ENCODE measurements around the gene PLEKHB1.
"Not testable (repeated sequence)": the region's sequence is repeated elsewhere in the genome, so short reads cannot be mapped to it uniquely, and the experiment has no call there.

The PLEKHB1 gene

GRCh38 chr11:73667891-73668290, 21.5 kb downstream of the PLEKHB1 start:
- no peak overlapping the region for H3K4me2 ChIP-seq (ENCODE audit: low read depth, low read length, poor library complexity, severe bottlenecking)
- H3K4me3 ChIP-seq (ENCODE audit: insufficient read depth, low read length, poor library complexity, severe bottlenecking): no peak overlapping the region
- H3K9ac ChIP-seq (ENCODE audit: low read length): no peak overlapping the region
- no peaks in the 10 kb centered on the region for H3K36me3 ChIP-seq (ENCODE audit: low read length)
- no peaks in the 10 kb centered on the region for H4K20me1 ChIP-seq (ENCODE audit: low read depth, low read length)
- H3K79me2 ChIP-seq (ENCODE audit: insufficient read depth, low read length): no peaks in the 10 kb centered on the region
- no peak overlapping the region for H2AFZ ChIP-seq (ENCODE audit: low read depth, low read length, severe bottlenecking)
- no peaks in the 10 kb centered on the region for H3K9me3 ChIP-seq (ENCODE audit: insufficient read depth, low read length)
- no peak overlapping the region for H3K27ac ChIP-seq (ENCODE audit: low read depth, low read length)
- no peak for TF ChIP-seq CTCF (IDR thresholded peaks at IDR 0.05; ENCODE audit: insufficient read depth, low read length, poor library complexity, severe bottlenecking)
- no peak for TF ChIP-seq EZH2phosphoT487 (conservative IDR thresholded peaks at IDR 0.05; ENCODE audit: low read length)
- H3K9me2 ChIP-seq (replicated peaks; ENCODE audit: insufficient read depth, low read length): no peaks in the 10 kb centered on the region
- H3K27me3 ChIP-seq (ENCODE audit: low read length): no peaks in the 10 kb centered on the region
- H3F3A ChIP-seq (ENCODE audit: insufficient read depth): no peaks in the 10 kb centered on the region

- Histone ChIP-seq H3K4me3 (ENCODE audit: insufficient read depth, low read length, poor library complexity, severe bottlenecking) (no peak overlapping the region), H3K36me3 (ENCODE audit: low read length) (no peaks in the 10 kb centered on the region), H4K20me1 (ENCODE audit: low read depth, low read length) (no peaks in the 10 kb centered on the region), H3K9ac (ENCODE audit: low read length) (no peak overlapping the region), H3K9me2 (replicated peaks; ENCODE audit: insufficient read depth, low read length) (no peaks in the 10 kb centered on the region), H2AFZ (ENCODE audit: low read depth, low read length, severe bottlenecking) (no peak overlapping the region), H3K27me3 (ENCODE audit: low read length) (no peaks in the 10 kb centered on the region), H3K27ac (ENCODE audit: low read depth, low read length) (no peak overlapping the region), H3K79me2 (ENCODE audit: insufficient read depth, low read length) (no peaks in the 10 kb centered on the region), H3K9me3 (ENCODE audit: insufficient read depth, low read length) (no peaks in the 10 kb centered on the region), H3K4me2 (ENCODE audit: low read depth, low read length, poor library complexity, severe bottlenecking) (no peak overlapping the region), H3F3A (ENCODE audit: insufficient read depth) (no peaks in the 10 kb centered on the region)
- TF ChIP-seq CTCF (IDR thresholded peaks at IDR 0.05; ENCODE audit: insufficient read depth, low read length, poor library complexity, severe bottlenecking): no peak
- TF ChIP-seq EZH2phosphoT487 (conservative IDR thresholded peaks at IDR 0.05; ENCODE audit: low read length): no peak
Observed at GRCh38 chr11:73670808-73671207, 24.4 kb downstream of the PLEKHB1 start.

GRCh38 chr11:73671701-73672100, 25.3 kb downstream of the PLEKHB1 start:
- H3F3A ChIP-seq (ENCODE audit: insufficient read depth): no peaks in the 10 kb centered on the region
- no peaks in the 10 kb centered on the region for H3K9me3 ChIP-seq (ENCODE audit: insufficient read depth, low read length)
- no peak overlapping the region for H2AFZ ChIP-seq (ENCODE audit: low read depth, low read length, severe bottlenecking)
- H3K4me3 ChIP-seq (ENCODE audit: insufficient read depth, low read length, poor library complexity, severe bottlenecking): no peak overlapping the region
- TF ChIP-seq CTCF (IDR thresholded peaks at IDR 0.05; ENCODE audit: insufficient read depth, low read length, poor library complexity, severe bottlenecking) (no peak), EZH2phosphoT487 (conservative IDR thresholded peaks at IDR 0.05; ENCODE audit: low read length) (no peak)
- no peak overlapping the region for H3K4me2 ChIP-seq (ENCODE audit: low read depth, low read length, poor library complexity, severe bottlenecking)
- no peaks in the 10 kb centered on the region for H3K9me2 ChIP-seq (replicated peaks; ENCODE audit: insufficient read depth, low read length)
- H3K27ac ChIP-seq (ENCODE audit: low read depth, low read length): no peak overlapping the region
- no peaks in the 10 kb centered on the region for H4K20me1 ChIP-seq (ENCODE audit: low read depth, low read length)
- no peaks in the 10 kb centered on the region for H3K36me3 ChIP-seq (ENCODE audit: low read length)
- H3K27me3 ChIP-seq (ENCODE audit: low read length): no peaks in the 10 kb centered on the region
- H3K9ac ChIP-seq (ENCODE audit: low read length): no peak overlapping the region
- H3K79me2 ChIP-seq (ENCODE audit: insufficient read depth, low read length): no peaks in the 10 kb centered on the region

- H3K4me2 ChIP-seq (ENCODE audit: low read depth, low read length, poor library complexity, severe bottlenecking); H3K9me2 ChIP-seq (replicated peaks; ENCODE audit: insufficient read depth, low read length); H3K9ac ChIP-seq (ENCODE audit: low read length); H3K9me3 ChIP-seq (ENCODE audit: insufficient read depth, low read length); H3K27ac ChIP-seq (ENCODE audit: low read depth, low read length); H3K79me2 ChIP-seq (ENCODE audit: insufficient read depth, low read length); H4K20me1 ChIP-seq (ENCODE audit: low read depth, low read length); H3K27me3 ChIP-seq (ENCODE audit: low read length); H3K4me3 ChIP-seq (ENCODE audit: insufficient read depth, low read length, poor library complexity, severe bottlenecking); H2AFZ ChIP-seq (ENCODE audit: low read depth, low read length, severe bottlenecking); H3F3A ChIP-seq (ENCODE audit: insufficient read depth); H3K36me3 ChIP-seq (ENCODE audit: low read length): not testable (repeated sequence)
Observed at GRCh38 chr11:73676552-73676951, 30.2 kb downstream of the PLEKHB1 start.

Measured in SU-DHL-6 (cell line).